Neural cell (in vitro differentiated cells): Measurements from ENCODE around the gene RPL36A.

ENCODE experiments used
- CTCF ChIP-seq: fragments of 450-650 bp; IDR thresholded peaks from 2 replicates; pipeline ENCODE4 v1.5.1; 2014; ENCODE audit warnings: antibody characterized with exemption, mild to moderate bottlenecking, moderate library complexity; ENCODE audit not compliant: poor library complexity, severe bottlenecking
- EZH2 ChIP-seq: fragments of 200-600, 300-800 bp; shearing (Covaris generic), sonication (generic); IDR thresholded peaks from 2 replicates; pipeline ENCODE4 v1.6.1; 2014; ENCODE audit warnings: antibody characterized with exemption, low read length, borderline replicate concordance, mild to moderate bottlenecking; ENCODE audit not compliant: insufficient read depth, poor library complexity, severe bottlenecking
- POLR2AphosphoS5 ChIP-seq: IDR thresholded peaks from 2 replicates; pipeline ENCODE4 v1.6.1; 2012
- REST ChIP-seq: IDR thresholded peaks from 2 replicates; pipeline ENCODE4 v1.6.1; 2012; ENCODE audit warnings: borderline replicate concordance
- SMC3 ChIP-seq: fragments of 450-650 bp; conservative IDR thresholded peaks from 2 replicates; pipeline ENCODE4 v1.6.1; 2014; ENCODE audit warnings: antibody characterized with exemption, mild to moderate bottlenecking, moderate library complexity; ENCODE audit not compliant: poor library complexity
- TAF1 ChIP-seq: IDR thresholded peaks from 2 replicates; pipeline ENCODE4 v1.6.1; 2012; ENCODE audit warnings: low read depth

- TF ChIP-seq CTCF, result no peak
- no peak for TF ChIP-seq REST
- TF ChIP-seq POLR2AphosphoS5, result no peak
- no peak for TF ChIP-seq EZH2
- TF ChIP-seq TAF1, result no peak
- TF ChIP-seq SMC3, result no peak
Measured at GRCh38 chrX:101359966-101360365, 30.8 kb upstream of the RPL36A start.
